ENCODE measurements around the gene GATD1.

- TF ChIP-seq CTCF (IDR thresholded peaks at IDR 0.05), result no peak
- TF ChIP-seq POLR2A (IDR thresholded peaks at IDR 0.05), result no peak
These were observed 9.2 kb upstream of the GATD1 start for GRCh38 chr11:786235-787083.

Data from Peyer's patch (tissue), 4 donors.